IMR-90 (cell line): ENCODE results near the gene NEUROD4. TPM values are rescaled to one million over a fixed set of nuclear protein-coding genes. Genes with fewer than 3 reads are reported as not detected.

Source experiments
- ATAC-seq: fragments of 200-7000 bp; cut with Tn5 transposase; 2 replicates; pipeline ENCODE4 v1.9.1; 2020; ENCODE audit warnings: low read depth, mild to moderate bottlenecking, moderate library complexity
- BruUV-seq: library from RNA; stranded (reverse); fragments of 400-500 nt; replicated peaks from 2 replicates; lab custom pipeline; 2021; lab: Mats Ljungman, UMichigan
- CTCF ChIA-PET: fragments of 300-600 bp; formaldehyde crosslinking; extraction: SDS; loops from one replicate; lab custom pipeline; 2021; ENCODE audit warnings: antibody characterized with exemption; lab: Yijun Ruan, JAX
- POLR2A ChIA-PET: fragments of 300-600 bp; sonication (Branson Sonifier 250); formaldehyde crosslinking; loops from one replicate; lab custom pipeline; 2022; ENCODE audit warnings: antibody characterized with exemption; ENCODE audit not compliant: unreplicated experiment; lab: Charles Lee
- DNase-seq: peaks from one replicate; pipeline ENCODE4 v3.0.0; 2013
- H2AFZ ChIP-seq: replicated peaks from 2 replicates; pipeline ENCODE3; 2013; ENCODE audit warnings: low read length, mild to moderate bottlenecking; ENCODE audit not compliant: poor library complexity
- H2AK5ac ChIP-seq: 2 replicates; pipeline ENCODE4 v1.6.1; 2013; ENCODE audit warnings: low read depth, low read length, inconsistent platforms
- H2AK9ac ChIP-seq: replicated peaks from 2 replicates; pipeline ENCODE3; 2013; ENCODE audit warnings: mild to moderate bottlenecking, low read depth, low read length, moderate library complexity; ENCODE audit not compliant: poor library complexity
- H2BK120ac ChIP-seq: 2 replicates; pipeline ENCODE4 v1.6.1; 2013; ENCODE audit warnings: low read depth, low read length, inconsistent platforms
- H2BK15ac ChIP-seq: 3 replicates; pipeline ENCODE4 v1.6.1; 2013; ENCODE audit warnings: low read depth, low read length, inconsistent platforms
- H2BK20ac ChIP-seq: 2 replicates; pipeline ENCODE4 v1.6.1; 2013; ENCODE audit warnings: low read depth, mild to moderate bottlenecking, inconsistent platforms, low read length, moderate library complexity
- H2BK5ac ChIP-seq: 2 replicates; pipeline ENCODE4 v1.6.1; 2013; ENCODE audit warnings: mild to moderate bottlenecking, low read depth, low read length, inconsistent platforms; ENCODE audit not compliant: poor library complexity, severe bottlenecking
- H3K14ac ChIP-seq: replicated peaks from 2 replicates; pipeline ENCODE4 v1.6.1; 2013; ENCODE audit warnings: low read depth, low read length, inconsistent platforms
- H3K18ac ChIP-seq: 2 replicates; pipeline ENCODE4 v1.6.1; 2013; ENCODE audit warnings: low read depth, low read length, control low read depth
- H3K23ac ChIP-seq: 2 replicates; pipeline ENCODE4 v1.6.1; 2013; ENCODE audit warnings: low read depth, low read length, inconsistent platforms
- H3K27ac ChIP-seq: 2 replicates; pipeline ENCODE4 v1.5.1; 2013; ENCODE audit warnings: mild to moderate bottlenecking, control low read depth, low read length; ENCODE audit not compliant: insufficient read depth
- H3K27me3 ChIP-seq: 2 replicates; pipeline ENCODE4 v1.6.1; 2013; ENCODE audit warnings: low read length; ENCODE audit not compliant: control insufficient read depth, insufficient read depth
- H3K36me3 ChIP-seq: 2 replicates; pipeline ENCODE4 v1.6.1; 2013; ENCODE audit warnings: low read length, mixed read lengths; ENCODE audit not compliant: control insufficient read depth, insufficient read depth
- H3K4ac ChIP-seq: 2 replicates; pipeline ENCODE4 v1.6.1; 2013; ENCODE audit warnings: low read depth, low read length, inconsistent platforms
- H3K4me1 ChIP-seq: 2 replicates; pipeline ENCODE4 v1.6.1; 2013; ENCODE audit warnings: low read length, mixed read lengths; ENCODE audit not compliant: control insufficient read depth, insufficient read depth
- H3K4me2 ChIP-seq: 2 replicates; pipeline ENCODE4 v1.6.1; 2013; ENCODE audit warnings: low read depth, mild to moderate bottlenecking, control low read depth, low read length, moderate library complexity
- H3K4me3 ChIP-seq: 2 replicates; pipeline ENCODE4 v1.5.1; 2013; ENCODE audit warnings: low read depth, mild to moderate bottlenecking, control low read depth, low read length, moderate library complexity; ENCODE audit not compliant: insufficient read depth
- H3K56ac ChIP-seq: 2 replicates; pipeline ENCODE4 v1.6.1; 2013; ENCODE audit warnings: low read length, inconsistent platforms; ENCODE audit not compliant: insufficient read depth; ENCODE audit errors: extremely low read depth
- H3K79me1 ChIP-seq, 2 experiments: 2 replicates each; pipeline ENCODE4 v1.6.1; 2013; ENCODE audit warnings: low read length in 2 of 2, inconsistent platforms in 1 of 2, low read depth in 1 of 2
- H3K9ac ChIP-seq: 2 replicates; pipeline ENCODE4 v1.6.1; 2013; ENCODE audit warnings: low read depth, low read length, control low read depth
- H3K9me1 ChIP-seq: 2 replicates; pipeline ENCODE4 v1.6.1; 2013; ENCODE audit warnings: low read length, inconsistent platforms; ENCODE audit not compliant: insufficient read depth
- H3K9me3 ChIP-seq: 2 replicates; pipeline ENCODE4 v1.6.1; 2013; ENCODE audit warnings: low read length; ENCODE audit not compliant: control insufficient read depth, insufficient read depth
- H4K20me1 ChIP-seq: 2 replicates; pipeline ENCODE4 v1.6.1; 2013; ENCODE audit warnings: low read length, inconsistent platforms; ENCODE audit not compliant: insufficient read depth
- H4K5ac ChIP-seq: 2 replicates; pipeline ENCODE4 v1.6.1; 2013; ENCODE audit warnings: mild to moderate bottlenecking, low read depth, low read length, control low read depth
- H4K8ac ChIP-seq, 2 experiments: 2 replicates each; pipeline ENCODE4 v1.6.1; 2013; ENCODE audit warnings: low read depth in 2 of 2, low read length in 2 of 2, control low read depth in 1 of 2, inconsistent platforms in 1 of 2
- H4K91ac ChIP-seq: 2 replicates; pipeline ENCODE4 v1.6.1; 2013; ENCODE audit warnings: low read depth, low read length, inconsistent platforms; ENCODE audit not compliant: insufficient read depth
- BHLHE40 ChIP-seq: fragments of 150-350 bp; IDR thresholded peaks from 2 replicates; pipeline ENCODE4 v1.6.1; 2016; ENCODE audit warnings: mild to moderate bottlenecking, low read depth, low read length
- CHD1 ChIP-seq: IDR thresholded peaks from 2 replicates; pipeline ENCODE4 v1.6.1; 2012; ENCODE audit warnings: low read depth, low read length, improper control_type of control experiment
- MAZ ChIP-seq: IDR thresholded peaks from 2 replicates; pipeline ENCODE4 v1.6.1; 2012; ENCODE audit warnings: low read depth, mild to moderate bottlenecking, low read length, improper control_type of control experiment, moderate library complexity, borderline replicate concordance
- NFE2L2 ChIP-seq: fragments of 150-350 bp; IDR thresholded peaks from 2 replicates; pipeline ENCODE4 v1.6.1; 2016; ENCODE audit warnings: low read depth, mild to moderate bottlenecking, low read length
- POLR2A ChIP-seq: IDR thresholded peaks from 2 replicates; pipeline ENCODE4 v1.6.1; 2012; ENCODE audit warnings: mild to moderate bottlenecking, low read depth, low read length
- RAD21 ChIP-seq: IDR thresholded peaks from 2 replicates; pipeline ENCODE4 v1.6.1; 2012; ENCODE audit warnings: low read length, improper control_type of control experiment
- RFX5 ChIP-seq: IDR thresholded peaks from 2 replicates; pipeline ENCODE4 v1.8.0; 2012; ENCODE audit warnings: low read depth, mild to moderate bottlenecking, low read length, moderate library complexity
- SMC3 ChIP-seq: fragments of 150-350 bp; IDR thresholded peaks from 2 replicates; pipeline ENCODE4 v1.6.1; 2016; ENCODE audit warnings: low read depth, mild to moderate bottlenecking, antibody characterized with exemption, low read length, moderate library complexity
- WGBS, 2 experiments: methylation state at CpG; one replicate each; pipeline versions ENCODE4 v1.1.5 to v1.1.7; 2013; ENCODE audit warnings: missing lambda C conversion rate in 2 of 2; ENCODE audit not compliant: insufficient read length in 1 of 2; ENCODE audit errors: extremely low coverage in 2 of 2; 5-methylcytosine and 5-hydroxymethylcytosine counted together
- dilution Hi-C: fragments of 300-500 bp; cut with HindIII; formaldehyde crosslinking; loops from one replicate; pipeline ENCODE4 v1.14.3; 2018; ENCODE audit warnings: low sequenced_read_pairs; ENCODE audit not compliant: unreplicated experiment
- in situ Hi-C: fragments of 300-500 bp; cut with MboI; formaldehyde crosslinking; loops from 3 replicates; pipeline ENCODE4 v1.14.3; 2019; ENCODE audit warnings: low sequenced_read_pairs, inconsistent platforms, mixed read lengths
- intact Hi-C: fragments of 100-400 bp; cut with micrococcal nuclease; formaldehyde crosslinking; loops from 2 replicates; pipeline ENCODE4 v1.10.0; 2022
- polyA plus RNA-seq, 3 experiments: library from polyadenylated mRNA; depleted of rRNA; stranded (reverse); fragments of >200 nt; gene quantifications; 2 replicates each; pipeline ENCODE4 v1.2.3, GENCODE V29; 2012; ENCODE audit warnings: low replicate concordance in 1 of 3
- total RNA-seq: library from RNA; depleted of rRNA; stranded (reverse); fragments of >200 nt; gene quantifications from 2 replicates; pipeline ENCODE4 v1.2.3, GENCODE V29; 2012
- TF ChIP-seq, protein P1 (sequence below): fragments of 150-350 bp; IDR thresholded peaks from 2 replicates; pipeline ENCODE4 v1.6.1; 2017; ENCODE audit warnings: mild to moderate bottlenecking, antibody characterized with exemption, low read length, low read depth
- TF ChIP-seq, protein P2 (sequence below): conservative IDR thresholded peaks from 2 replicates; pipeline ENCODE4 v1.5.1; 2012; ENCODE audit warnings: mild to moderate bottlenecking, low read depth, low read length, improper control_type of control experiment

Gene NEUROD4
- total and polyA plus RNA-seq, 2 of the 4 experiments (the other 2 are of a cell fraction): not detected

DNA sequence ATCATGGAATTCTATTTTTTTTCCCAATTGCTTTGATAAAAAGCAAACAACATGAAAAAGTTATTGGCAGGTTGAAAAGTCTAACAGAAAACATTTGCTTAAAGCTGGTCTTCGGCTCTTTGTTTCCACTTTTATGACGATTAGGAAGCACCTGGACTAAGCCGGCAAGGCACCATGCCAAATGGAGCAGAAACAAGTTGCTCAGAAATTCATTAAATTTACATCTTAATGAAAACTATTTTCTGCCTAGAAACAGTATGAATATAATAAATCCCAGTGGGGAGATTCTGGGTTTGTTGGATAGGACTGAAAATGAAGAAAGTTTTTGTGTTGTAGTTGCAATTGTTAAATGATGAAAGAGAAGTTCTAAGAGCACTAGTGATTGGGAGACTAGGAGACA is 55.0 kb downstream of the NEUROD4 start:
- WGBS, 2 experiments: no CpG with 5 or more reads among the region's 3 CpGs
- Histone ChIP-seq H2BK15ac (no peak overlapping the region), H2AK9ac (no peak overlapping the region), H2AK5ac (no peak overlapping the region), H3K4me1 (no peaks in the 10 kb centered on the region), H3K23ac (no peak overlapping the region), H4K91ac (no peak overlapping the region), H3K14ac (no peak overlapping the region), H4K8ac (no peak overlapping the region), H2BK20ac (no peak overlapping the region), H3K9ac (no peak overlapping the region), H4K5ac (no peak overlapping the region), H3K56ac (no peak overlapping the region), H3K79me1 (no peaks in the 10 kb centered on the region), H2BK120ac (no peak overlapping the region), H3K18ac (no peak overlapping the region), H3K36me3 (no peaks in the 10 kb centered on the region), H3K4me3 (no peak overlapping the region), H3K9me1 (no peaks in the 10 kb centered on the region), H3K4ac (no peak overlapping the region), H3K4me2 (no peak overlapping the region), H3K27ac (no peak overlapping the region), H2AFZ (no peak overlapping the region), H4K20me1 (no peaks in the 10 kb centered on the region), H3K9me3 (no peaks in the 10 kb centered on the region), H3K27me3 (no peaks in the 10 kb centered on the region), H2BK5ac (no peak overlapping the region)
- in situ Hi-C loops: loop anchor here (5.0 to 25.0 kb wide), 2 partner anchors 83 to 313 kb away; no protein-coding TSS in a partner anchor
- POLR2A ChIA-PET: no interaction called here
- BruUV-seq: no TSS peak
- DNase-seq: no peak
- no peak for TF ChIP-seq SMC3
- TF ChIP-seq BHLHE40: no peak
- TF ChIP-seq, protein P1, sequence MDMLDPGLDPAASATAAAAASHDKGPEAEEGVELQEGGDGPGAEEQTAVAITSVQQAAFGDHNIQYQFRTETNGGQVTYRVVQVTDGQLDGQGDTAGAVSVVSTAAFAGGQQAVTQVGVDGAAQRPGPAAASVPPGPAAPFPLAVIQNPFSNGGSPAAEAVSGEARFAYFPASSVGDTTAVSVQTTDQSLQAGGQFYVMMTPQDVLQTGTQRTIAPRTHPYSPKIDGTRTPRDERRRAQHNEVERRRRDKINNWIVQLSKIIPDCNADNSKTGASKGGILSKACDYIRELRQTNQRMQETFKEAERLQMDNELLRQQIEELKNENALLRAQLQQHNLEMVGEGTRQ: no peak
- TF ChIP-seq NFE2L2: no peak
- no peak for TF ChIP-seq RFX5
- TF ChIP-seq, protein P2, sequence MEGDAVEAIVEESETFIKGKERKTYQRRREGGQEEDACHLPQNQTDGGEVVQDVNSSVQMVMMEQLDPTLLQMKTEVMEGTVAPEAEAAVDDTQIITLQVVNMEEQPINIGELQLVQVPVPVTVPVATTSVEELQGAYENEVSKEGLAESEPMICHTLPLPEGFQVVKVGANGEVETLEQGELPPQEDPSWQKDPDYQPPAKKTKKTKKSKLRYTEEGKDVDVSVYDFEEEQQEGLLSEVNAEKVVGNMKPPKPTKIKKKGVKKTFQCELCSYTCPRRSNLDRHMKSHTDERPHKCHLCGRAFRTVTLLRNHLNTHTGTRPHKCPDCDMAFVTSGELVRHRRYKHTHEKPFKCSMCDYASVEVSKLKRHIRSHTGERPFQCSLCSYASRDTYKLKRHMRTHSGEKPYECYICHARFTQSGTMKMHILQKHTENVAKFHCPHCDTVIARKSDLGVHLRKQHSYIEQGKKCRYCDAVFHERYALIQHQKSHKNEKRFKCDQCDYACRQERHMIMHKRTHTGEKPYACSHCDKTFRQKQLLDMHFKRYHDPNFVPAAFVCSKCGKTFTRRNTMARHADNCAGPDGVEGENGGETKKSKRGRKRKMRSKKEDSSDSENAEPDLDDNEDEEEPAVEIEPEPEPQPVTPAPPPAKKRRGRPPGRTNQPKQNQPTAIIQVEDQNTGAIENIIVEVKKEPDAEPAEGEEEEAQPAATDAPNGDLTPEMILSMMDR: no peak
- TF ChIP-seq MAZ: no peak
- no peak for TF ChIP-seq POLR2A
- TF ChIP-seq CHD1: no peak
- TF ChIP-seq RAD21: no peak
- CTCF ChIA-PET: interaction anchor here (1.3 kb wide), 1 partner anchor 82 kb away, joined by 5 read pairs; no protein-coding TSS in a partner anchor
- intact Hi-C loops: loop anchor here (5.0 kb wide), 1 partner anchor 328 kb away; no protein-coding TSS in a partner anchor
- ATAC-seq: no peak
- dilution Hi-C loops: no loop called here
